NCI-H82 treated with DMSO at 0.1 percent for 48 hours (cell line): ENCODE data around the gene SSH3.

Experiments
- DNase-seq: peaks from one replicate; lab custom pipeline; 2025; ENCODE audit not compliant: unreplicated experiment; lab: John Stamatoyannopoulos, UW

Gene SSH3

DNA sequence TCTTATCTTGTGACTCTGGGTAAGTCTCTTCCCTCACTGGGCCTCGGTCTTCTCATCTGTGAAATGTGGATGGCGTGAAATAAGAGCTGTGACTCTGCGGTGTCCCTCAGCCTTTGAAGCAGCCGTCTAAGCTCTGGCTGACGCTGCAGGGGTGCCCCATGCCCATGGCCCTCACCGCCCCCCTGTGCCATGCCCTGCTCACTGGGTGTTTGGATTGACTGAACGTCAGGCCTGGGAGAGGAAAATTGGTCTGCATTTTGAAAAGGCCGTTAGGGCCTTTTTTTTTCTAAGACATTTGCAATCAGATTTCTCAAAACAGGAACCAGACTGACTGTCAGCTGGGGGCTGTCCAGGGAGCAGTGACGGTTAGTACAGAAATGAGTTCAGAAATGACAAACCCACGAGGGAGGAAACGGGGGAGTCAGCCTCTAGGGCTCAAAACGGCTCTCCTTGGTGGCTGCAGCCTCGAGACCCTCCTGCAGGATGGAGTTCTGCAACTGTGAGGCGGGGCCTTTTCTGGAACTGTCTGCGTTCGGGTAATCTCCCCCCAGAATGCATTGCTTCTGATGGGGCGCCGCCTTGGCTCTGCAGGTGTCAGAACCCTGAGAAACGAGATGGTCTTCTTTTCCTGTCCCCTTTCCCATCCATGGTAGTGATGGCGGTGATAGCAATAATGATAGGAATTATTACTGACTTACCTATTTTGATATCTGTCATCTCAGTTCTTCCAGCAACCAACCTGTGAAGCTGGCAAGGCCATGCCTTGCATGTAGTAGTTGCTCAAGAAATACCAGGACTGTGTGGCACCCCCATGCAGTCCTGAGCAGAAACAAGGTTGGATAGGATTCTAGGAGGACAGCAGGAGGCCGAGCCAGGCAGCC is 35.0 kb upstream of the SSH3 start:
- no peak for DNase-seq

GRCh38 chr11:67268962-67269268 is 34.4 kb upstream of the SSH3 start:
- DNase-seq = no peak

GRCh38 chr11:67269401-67270255 is 33.7 kb upstream of the SSH3 start:
- DNase-seq = no peak

- DNase-seq = no peak
Measured at GRCh38 chr11:67270256-67271204, 32.8 kb upstream of the SSH3 start.

DNA sequence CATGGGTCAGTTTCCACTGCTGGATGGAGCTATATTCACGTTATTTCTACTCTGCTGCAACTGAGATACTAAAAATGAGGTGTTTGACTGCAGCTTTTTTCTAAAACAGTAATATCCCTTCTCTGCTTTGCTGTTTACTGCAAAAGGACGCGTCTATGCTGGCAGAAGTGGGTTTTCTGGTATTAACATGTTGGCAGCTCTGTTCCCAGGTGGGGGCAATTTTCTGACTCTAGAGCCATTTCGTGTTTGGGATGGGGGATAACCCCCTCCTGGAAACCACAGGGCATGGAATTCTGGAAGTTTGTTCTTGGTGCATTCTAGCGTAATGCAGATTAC is 32.2 kb upstream of the SSH3 start:
- no peak for DNase-seq

DNA sequence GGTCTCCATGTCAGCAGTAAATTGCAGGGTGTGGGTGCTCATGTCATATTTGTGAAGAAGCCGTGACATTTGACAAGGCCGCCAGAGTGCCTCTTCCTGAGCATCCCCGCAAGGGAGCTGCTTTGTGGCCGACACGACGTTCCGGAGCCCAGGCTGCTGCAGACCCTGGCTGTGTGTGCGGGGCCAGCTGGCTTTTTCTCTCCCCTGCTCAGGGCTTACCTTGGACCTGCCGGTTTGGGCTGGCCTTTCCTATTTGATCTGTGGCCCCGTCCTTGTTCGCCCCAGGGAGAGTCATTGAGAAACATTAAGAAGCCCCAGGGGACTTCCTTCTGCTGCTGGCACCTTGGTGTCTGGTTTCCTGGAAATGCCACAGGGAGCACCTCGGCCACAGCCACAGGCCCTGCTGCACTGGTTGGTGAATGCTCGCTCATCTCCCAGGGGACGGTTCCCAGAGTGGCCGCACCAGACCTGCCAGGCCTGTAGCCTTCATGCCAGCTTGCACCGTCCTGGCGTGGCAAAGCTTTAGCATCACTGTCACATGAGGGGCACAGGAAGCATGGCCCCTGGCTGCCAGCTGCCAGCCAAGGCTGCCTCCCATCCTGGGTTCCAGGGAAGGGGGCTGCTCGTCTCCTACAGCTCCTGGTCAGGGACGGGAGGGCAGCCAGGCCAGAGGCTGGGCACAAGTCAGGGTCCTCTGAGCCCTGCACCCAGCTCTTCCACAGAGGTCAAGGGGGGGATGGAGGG is 31.6 kb upstream of the SSH3 start:
- DNase-seq = no peak

- no peak for DNase-seq
Measured at GRCh38 chr11:67272327-67273259, 30.7 kb upstream of the SSH3 start.

GRCh38 chr11:67273260-67273990 is 29.9 kb upstream of the SSH3 start:
- no peak for DNase-seq

GRCh38 chr11:67274768-67275605 is 28.3 kb upstream of the SSH3 start:
- no peak for DNase-seq

DNA sequence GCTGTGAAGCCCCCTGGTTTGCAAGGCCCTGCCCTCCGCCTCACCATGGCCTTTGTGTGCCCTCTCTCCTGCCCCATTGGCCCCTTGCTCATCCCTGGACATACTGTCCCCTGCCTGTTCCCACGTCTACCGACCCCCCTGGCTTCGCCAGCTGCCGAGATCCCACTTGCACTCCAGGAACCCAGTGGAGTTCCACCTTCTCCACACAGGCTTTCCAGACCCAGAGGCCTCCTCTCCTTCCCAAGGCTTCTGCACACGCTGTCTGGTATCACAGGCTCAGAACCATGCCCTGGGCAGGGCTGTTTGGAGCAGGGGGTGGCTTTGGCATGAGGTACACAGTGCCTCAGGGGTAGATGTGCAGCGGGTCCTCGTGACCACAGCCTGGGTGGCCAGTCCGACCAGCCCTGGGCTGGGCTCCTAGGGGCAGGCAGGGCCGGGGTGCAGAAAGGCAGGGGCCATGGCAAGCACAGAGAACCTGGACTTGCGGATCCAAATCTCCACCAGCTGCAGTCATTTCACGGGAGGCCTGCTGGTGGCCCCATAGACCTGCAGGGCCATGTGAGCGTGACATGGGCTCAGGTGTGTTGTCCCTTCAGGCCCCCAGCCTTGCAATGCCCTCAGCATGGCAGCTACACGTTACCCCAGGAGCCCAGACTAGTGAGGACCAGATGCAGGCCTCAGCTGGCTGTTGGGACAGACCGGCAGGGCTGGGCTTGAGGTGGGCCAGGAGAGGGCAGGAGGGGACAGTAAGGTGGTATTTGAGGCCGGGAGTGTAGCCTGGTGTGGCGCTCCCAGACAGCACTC is 27.5 kb upstream of the SSH3 start:
- no peak for DNase-seq

- DNase-seq = no peak
Measured at GRCh38 chr11:67276781-67277230, 26.5 kb upstream of the SSH3 start.

DNA sequence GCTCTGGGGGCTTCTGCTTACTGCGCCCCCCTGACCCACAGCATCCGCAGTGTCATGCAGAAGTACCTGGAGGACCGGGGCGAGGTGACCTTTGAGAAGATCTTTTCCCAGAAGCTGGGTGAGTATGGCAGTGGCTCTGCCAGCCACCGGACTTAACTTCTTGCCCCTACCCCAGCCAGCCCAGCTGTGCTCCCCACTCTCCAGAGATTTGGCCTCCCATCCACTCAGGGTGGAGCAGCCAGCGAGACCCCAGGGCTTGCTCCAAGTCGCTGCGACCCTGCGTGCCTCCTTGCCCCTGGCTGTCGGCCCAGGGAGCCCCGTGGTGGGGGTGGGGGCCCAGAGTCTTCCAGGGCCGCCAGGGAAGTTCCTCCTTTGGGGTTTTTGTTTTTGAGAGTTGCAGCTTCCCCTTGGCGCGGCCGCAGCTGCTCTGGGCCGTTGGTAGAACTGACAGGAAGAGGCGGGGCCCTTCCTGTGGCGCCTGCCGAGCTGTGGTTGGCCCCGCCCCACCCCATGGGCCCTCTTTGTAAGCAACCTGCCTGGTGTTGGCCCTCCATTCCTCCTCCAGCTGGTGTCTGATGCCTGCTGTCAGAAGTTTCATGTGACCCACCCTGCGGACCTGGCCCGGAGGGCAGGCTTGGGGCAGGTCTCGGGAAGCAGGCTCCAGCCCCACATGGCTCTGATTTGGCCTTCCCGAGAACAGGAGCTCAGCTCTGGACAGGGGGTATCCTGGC is 25.9 kb upstream of the SSH3 start:
- no peak for DNase-seq

GRCh38 chr11:67278135-67278938 is 25.0 kb upstream of the SSH3 start:
- no peak for DNase-seq

DNA sequence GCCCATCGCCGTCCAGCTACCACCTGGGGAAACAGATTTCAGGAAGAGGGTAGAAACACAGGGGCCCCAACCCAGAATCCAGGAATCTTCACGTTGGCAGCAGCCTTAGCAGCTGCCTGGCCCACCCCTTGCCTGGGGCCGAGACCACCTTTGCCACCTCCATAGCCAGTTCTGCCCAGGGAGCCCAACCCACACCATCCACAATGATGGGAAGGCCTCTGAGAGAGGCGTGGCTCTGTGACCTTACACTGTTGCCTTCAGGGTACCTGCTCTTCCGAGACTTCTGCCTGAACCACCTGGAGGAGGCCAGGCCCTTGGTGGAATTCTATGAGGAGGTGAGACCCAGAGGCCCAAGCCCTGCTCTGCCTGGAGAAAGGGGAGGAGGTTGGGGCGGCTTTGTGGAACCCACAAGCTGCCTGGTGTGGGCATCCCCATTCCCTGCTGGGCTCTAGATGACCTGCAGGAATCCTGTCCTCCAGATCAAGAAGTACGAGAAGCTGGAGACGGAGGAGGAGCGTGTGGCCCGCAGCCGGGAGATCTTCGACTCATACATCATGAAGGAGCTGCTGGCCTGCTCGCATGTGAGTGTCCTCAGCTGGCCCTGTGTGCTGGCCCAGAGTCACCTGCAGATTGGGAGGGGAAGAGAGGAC is 24.3 kb upstream of the SSH3 start:
- DNase-seq = no peak
